Stimulated activated CD4-positive, alpha-beta T cell treated with anti-CD3 and anti-CD28 coated beads, Interleukin-4, amount 100 ng/mL, for 24 hours (primary cell): Measurements from ENCODE around the gene CASP1.

Source experiments
- DNase-seq: peaks from one replicate; pipeline ENCODE4 v3.0.0-alpha.2; 2020

CASP1 gene

GRCh38 chr11:104979839-104980238, 55.1 kb downstream of the CASP1 start:
- no peak for DNase-seq
